GM13977 (cell line): Measurements from ENCODE around the gene PTGDR2.

Experiments
- DNase-seq: peaks from one replicate; pipeline ENCODE4 v3.0.0; 2012; ENCODE audit warnings: low spot score
- in situ Hi-C: fragments of 300-500 bp; cut with MboI; formaldehyde crosslinking; loops from one replicate; pipeline ENCODE4 v1.12.0; 2022; ENCODE audit warnings: low sequenced_read_pairs, low pct_unique_long_range_greater_than_20kb, mixed read lengths, inconsistent platforms; ENCODE audit not compliant: unreplicated experiment
- TF ChIP-seq, protein P1 (sequence below): IDR thresholded peaks from 2 replicates; pipeline ENCODE4 v1.5.1; 2012; ENCODE audit warnings: mild to moderate bottlenecking, control low read depth; ENCODE audit not compliant: insufficient read depth; ENCODE audit errors: extremely low read depth, missing control alignments

PTGDR2 gene

GRCh38 chr11:60855726-60856633 lies at the start of gene PTGDR2:
TSS of gene PTGDR2 (minus strand) at chr11:60855950. CDS start at chr11:60853722, 2,228 bp downstream.
- in situ Hi-C loops: loop anchor here (10.0 kb wide), 1 partner anchor 71 kb away; the partner anchor contains the start of gene MS4A10
- TF ChIP-seq, protein P1, sequence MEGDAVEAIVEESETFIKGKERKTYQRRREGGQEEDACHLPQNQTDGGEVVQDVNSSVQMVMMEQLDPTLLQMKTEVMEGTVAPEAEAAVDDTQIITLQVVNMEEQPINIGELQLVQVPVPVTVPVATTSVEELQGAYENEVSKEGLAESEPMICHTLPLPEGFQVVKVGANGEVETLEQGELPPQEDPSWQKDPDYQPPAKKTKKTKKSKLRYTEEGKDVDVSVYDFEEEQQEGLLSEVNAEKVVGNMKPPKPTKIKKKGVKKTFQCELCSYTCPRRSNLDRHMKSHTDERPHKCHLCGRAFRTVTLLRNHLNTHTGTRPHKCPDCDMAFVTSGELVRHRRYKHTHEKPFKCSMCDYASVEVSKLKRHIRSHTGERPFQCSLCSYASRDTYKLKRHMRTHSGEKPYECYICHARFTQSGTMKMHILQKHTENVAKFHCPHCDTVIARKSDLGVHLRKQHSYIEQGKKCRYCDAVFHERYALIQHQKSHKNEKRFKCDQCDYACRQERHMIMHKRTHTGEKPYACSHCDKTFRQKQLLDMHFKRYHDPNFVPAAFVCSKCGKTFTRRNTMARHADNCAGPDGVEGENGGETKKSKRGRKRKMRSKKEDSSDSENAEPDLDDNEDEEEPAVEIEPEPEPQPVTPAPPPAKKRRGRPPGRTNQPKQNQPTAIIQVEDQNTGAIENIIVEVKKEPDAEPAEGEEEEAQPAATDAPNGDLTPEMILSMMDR: no peak
- DNase-seq: no peak

DNA sequence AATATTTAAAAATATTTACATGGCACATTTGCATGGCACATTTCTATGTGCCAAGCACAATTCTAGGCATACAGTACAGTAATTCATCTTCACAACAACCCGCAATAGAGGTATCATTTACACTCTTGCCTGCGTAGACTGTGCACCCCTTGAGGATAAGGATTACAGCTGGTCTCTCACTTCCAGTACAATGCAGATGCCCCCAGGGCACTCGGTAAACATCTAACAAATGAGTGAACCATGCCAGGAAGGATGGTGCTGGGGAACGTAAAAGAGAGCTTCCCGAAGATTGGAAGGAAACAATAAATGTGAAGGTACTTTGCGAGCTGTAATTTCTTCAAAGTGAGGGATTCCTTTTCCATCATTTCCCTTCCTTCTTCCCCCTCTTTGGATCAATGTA lies 49.3 kb upstream of the PTGDR2 start:
- no peak for DNase-seq
- TF ChIP-seq, protein P1: no peak
- in situ Hi-C loops: no loop called here

DNA sequence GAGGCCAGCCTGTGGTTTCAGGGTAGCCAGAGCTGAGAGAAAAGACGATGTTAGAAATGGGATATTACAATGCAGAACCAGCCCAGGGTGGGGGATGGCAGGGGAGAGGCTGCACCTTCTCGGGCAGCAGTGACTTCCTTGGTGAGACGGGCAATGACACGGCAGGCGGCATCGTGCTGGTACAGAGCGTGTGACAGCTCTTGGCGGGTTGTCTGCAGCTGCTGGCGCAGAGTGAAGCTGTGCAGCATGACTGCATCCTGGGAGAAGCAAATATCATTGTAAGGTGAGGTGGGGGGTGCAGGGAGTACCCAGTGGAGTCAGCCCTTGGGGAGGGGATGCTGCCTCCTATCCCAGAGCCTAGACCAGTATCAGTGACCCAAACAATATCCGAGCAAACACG lies 46.9 kb upstream of the PTGDR2 start:
- DNase-seq: no peak
- TF ChIP-seq, protein P1: no peak
- in situ Hi-C loops: no loop called here

DNA sequence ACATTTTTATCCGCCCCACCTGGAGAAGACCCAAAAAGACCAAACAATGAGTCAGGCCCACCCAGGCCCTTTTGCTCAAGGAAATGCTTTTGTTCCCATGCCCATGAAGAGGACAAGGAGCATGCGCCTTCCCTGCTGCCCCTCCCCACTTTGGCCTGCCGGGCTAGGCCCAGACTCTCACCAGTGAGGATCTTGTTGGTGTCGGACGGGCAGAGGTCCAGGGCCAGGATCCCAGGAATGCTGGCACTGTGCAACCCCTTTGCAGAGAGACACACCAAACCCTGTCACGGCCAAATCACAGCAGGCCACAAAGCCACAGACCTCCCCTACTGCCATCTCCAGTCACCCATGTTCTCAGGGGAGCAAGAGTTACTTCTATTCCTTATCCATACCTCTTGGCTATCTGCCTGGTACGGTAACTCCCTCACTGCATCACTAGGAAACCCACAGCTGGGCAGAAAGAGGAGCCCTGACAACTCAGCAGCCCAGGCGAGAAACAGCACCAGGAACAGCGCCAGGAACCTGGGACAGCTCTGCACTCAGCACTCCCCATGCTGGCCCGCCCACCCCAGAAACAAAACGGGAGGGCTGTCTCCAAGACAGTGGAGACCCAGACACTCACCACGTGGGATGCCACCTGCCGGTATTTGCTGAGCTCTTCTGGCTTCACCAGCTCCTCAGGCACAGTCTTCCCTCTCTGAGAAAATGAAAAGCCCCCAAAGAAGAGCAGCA lies 45.1 kb upstream of the PTGDR2 start:
- in situ Hi-C loops: no loop called here
- DNase-seq: no peak
- TF ChIP-seq, protein P1: no peak

DNA sequence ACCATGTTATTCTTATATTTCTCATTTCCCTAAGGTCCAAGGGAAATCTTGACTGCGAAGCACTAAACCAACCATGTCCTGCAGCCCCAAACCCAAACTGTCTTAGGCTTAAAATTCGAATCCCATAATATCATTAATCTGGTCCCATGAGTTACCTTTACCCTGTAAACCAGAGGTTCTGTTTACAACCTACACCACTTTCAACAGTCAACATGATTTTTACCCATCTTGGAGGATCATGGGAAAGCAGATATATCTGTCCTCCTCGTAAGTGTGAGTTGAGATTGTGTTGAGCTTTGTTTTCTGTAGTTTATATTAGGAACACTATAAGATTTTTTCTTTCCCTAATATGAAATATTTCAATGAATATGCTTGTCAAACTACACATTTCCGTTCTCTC lies 44.2 kb upstream of the PTGDR2 start:
- in situ Hi-C loops: no loop called here
- TF ChIP-seq, protein P1: no peak

DNA sequence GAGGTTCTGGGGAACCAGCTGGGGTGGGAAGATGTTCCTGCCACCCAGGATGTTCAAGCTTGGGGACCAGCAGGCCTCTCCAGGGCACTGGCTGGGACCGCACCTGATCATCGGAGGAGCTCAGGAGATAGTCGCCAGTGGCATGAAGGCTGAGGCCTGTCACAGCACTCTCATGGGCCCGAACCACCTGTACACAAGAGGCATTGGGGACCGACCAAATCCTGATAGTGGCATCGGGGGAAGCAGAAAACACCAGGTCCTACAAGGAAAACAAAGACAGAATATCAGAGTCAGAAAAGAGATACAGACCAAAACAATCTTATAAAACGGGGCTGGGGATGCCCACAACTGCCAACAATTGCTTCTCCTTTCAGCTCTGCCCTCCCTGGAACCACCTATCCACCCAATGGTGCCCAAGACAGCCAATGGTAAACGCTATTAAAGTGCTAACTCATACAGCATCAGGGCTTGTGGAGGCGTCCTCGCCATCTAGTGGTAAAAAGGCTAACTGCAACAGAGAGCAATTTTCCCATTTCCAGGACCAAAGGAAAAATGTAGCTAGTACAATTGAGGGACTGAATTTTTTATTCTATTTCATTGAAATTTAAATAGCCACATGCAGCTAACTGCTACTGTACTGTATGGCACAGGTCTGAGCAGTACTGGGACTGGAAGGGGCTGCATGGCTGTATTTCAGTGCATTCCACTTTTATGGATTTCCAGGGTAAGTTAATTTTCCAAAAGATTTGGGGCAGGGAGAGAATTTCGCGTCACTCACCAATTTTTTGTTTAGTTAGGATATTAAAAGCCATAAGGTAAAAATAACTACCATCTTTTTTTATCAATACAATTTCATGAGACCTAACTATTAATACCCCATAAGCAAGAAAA lies 43.5 kb upstream of the PTGDR2 start:
- in situ Hi-C loops: no loop called here
- peak; percentile 52 for DNase-seq
- TF ChIP-seq, protein P1: peak; percentile 85

More for the DNA sequence above, 44.2 kb upstream of the PTGDR2 start:
- no peak for DNase-seq
